K562 (cell line): ENCODE results near the gene HACL1. TPM values are rescaled to one million over a fixed set of nuclear protein-coding genes. Genes with fewer than 3 reads are reported as not detected.

Experiments
- ATAC-seq: fragments of 200-7000 bp; cut with Tn5 transposase; 3 replicates; pipeline ENCODE4 v1.9.1; 2020; ENCODE audit warnings: moderate library complexity
- BruUV-seq: library from RNA; stranded (reverse); fragments of 400-500 nt; replicated peaks from 2 replicates; lab custom pipeline; 2021; lab: Mats Ljungman, UMichigan
- CTCF ChIA-PET: fragments of 300-600 bp; formaldehyde crosslinking; extraction: SDS; loops from one replicate; lab custom pipeline; 2021; ENCODE audit warnings: low intra/inter-chr PET ratio; lab: Yijun Ruan, JAX
- POLR2A ChIA-PET: fragments of 300-600, 350-650 bp; sonication (Branson Sonifier 250); formaldehyde crosslinking; extraction: SDS; loops from one replicate; lab custom pipeline; 2021; ENCODE audit warnings: antibody characterized with exemption, inconsistent platforms; lab: Yijun Ruan, JAX
- DNase-seq, 4 experiments: peaks; one replicate each; pipeline versions ENCODE4 v3.0.0 to v3.0.0-alpha.2; 2011 to 2018; ENCODE audit warnings: low spot score in 3 of 4, mixed read lengths in 3 of 4; ENCODE audit errors: extremely low read depth in 1 of 4
- FAIRE-seq: peaks from 2 replicates; lab custom pipeline; 2011; peaks lifted over from hg19 to GRCh38; lab: Jason Lieb, UNC
- H2AFZ ChIP-seq: 2 replicates; pipeline ENCODE4 v1.6.0; 2011; ENCODE audit warnings: low read depth, low read length, control low read depth, inconsistent platforms
- H3K27ac ChIP-seq: fragments of 200-600 bp; 3 replicates; pipeline ENCODE4 v1.8.0; 2011; ENCODE audit warnings: low read depth, mild to moderate bottlenecking, control low read depth, inconsistent platforms, low read length, moderate library complexity, mixed read lengths; ENCODE audit errors: extremely low read depth
- H3K27me3 ChIP-seq, 2 experiments: fragments of 300-600 bp in 1 of 2; 2 replicates in 1 of 2; 3 replicates in 1 of 2; pipeline versions ENCODE4 v1.6.0 to v1.8.0; 2011; ENCODE audit warnings: inconsistent platforms in 2 of 2, low read length in 2 of 2, mild to moderate bottlenecking in 1 of 2, mixed read lengths in 1 of 2, moderate library complexity in 1 of 2; ENCODE audit not compliant: control insufficient read depth in 2 of 2, insufficient read depth in 2 of 2
- H3K36me3 ChIP-seq: fragments of 300-600 bp; 3 replicates; pipeline ENCODE4 v1.8.0; 2011; ENCODE audit warnings: mild to moderate bottlenecking, low read length, inconsistent platforms; ENCODE audit not compliant: control insufficient read depth, insufficient read depth
- H3K4me1 ChIP-seq, 2 experiments: fragments of 200-600 bp in 1 of 2; replicated peaks in 1 of 2; 2 replicates in 1 of 2; 3 replicates in 1 of 2; pipeline versions ENCODE4 v1.5.1 to v1.8.0; 2011; ENCODE audit warnings: inconsistent platforms in 2 of 2, low read length in 2 of 2, mild to moderate bottlenecking in 1 of 2, mixed read lengths in 1 of 2, moderate library complexity in 1 of 2; ENCODE audit not compliant: control insufficient read depth in 2 of 2, insufficient read depth in 2 of 2
- H3K4me2 ChIP-seq: 2 replicates; pipeline ENCODE4 v1.6.1; 2011; ENCODE audit warnings: low read length, control low read depth, inconsistent platforms, mixed read lengths; ENCODE audit not compliant: insufficient read depth
- H3K4me3 ChIP-seq: fragments of 200-600 bp; sonication (generic), shearing (Covaris generic); 2 replicates; pipeline ENCODE4 v1.5.1; 2016; ENCODE audit warnings: control low read depth, inconsistent platforms
- H3K79me2 ChIP-seq: fragments of 200-600 bp; 3 replicates; pipeline ENCODE4 v1.8.0; 2011; ENCODE audit warnings: low read length, inconsistent platforms; ENCODE audit not compliant: control insufficient read depth, insufficient read depth
- H3K9ac ChIP-seq, 2 experiments: 2 replicates each; pipeline versions ENCODE4 v1.6.0 to v1.6.1; 2011; ENCODE audit warnings: low read depth in 2 of 2, low read length in 2 of 2, control low read depth in 1 of 2, inconsistent platforms in 1 of 2, mild to moderate bottlenecking in 1 of 2, mixed read lengths in 1 of 2; ENCODE audit not compliant: insufficient read depth in 1 of 2
- H3K9me1 ChIP-seq: one replicate; pipeline ENCODE4 v1.6.0; 2011; ENCODE audit warnings: inconsistent platforms, mild to moderate bottlenecking, low read length, moderate library complexity; ENCODE audit not compliant: control insufficient read depth, insufficient read depth
- H3K9me3 ChIP-seq: replicated peaks from 2 replicates; pipeline ENCODE4 v1.5.1; 2011; ENCODE audit warnings: low read depth, low read length, inconsistent platforms; ENCODE audit not compliant: control insufficient read depth, insufficient read depth
- H4K20me1 ChIP-seq: replicated peaks from 2 replicates; pipeline ENCODE4 v1.6.1; 2011; ENCODE audit warnings: low read length, inconsistent platforms, mixed read lengths; ENCODE audit not compliant: control insufficient read depth, insufficient read depth
- BCL6 ChIP-seq: fragments of 250-450 bp; sonication (Bioruptor Pico); IDR thresholded peaks from 2 replicates; pipeline ENCODE4 v1.4.0; 2020
- CAMTA2 ChIP-seq: fragments of 250-450 bp; sonication (Bioruptor Pico); conservative IDR thresholded peaks from 2 replicates; pipeline ENCODE4 v1.5.1; 2022
- CHD2 ChIP-seq: IDR thresholded peaks from 2 replicates; pipeline ENCODE4 v1.6.1; 2011; ENCODE audit warnings: low read depth, low read length
- CREBBP ChIP-seq: IDR thresholded peaks from one replicate; pipeline ENCODE4 v1.6.1; 2012; ENCODE audit warnings: low read depth, mild to moderate bottlenecking, control low read depth, inconsistent platforms, low read length
- FIP1L1 ChIP-seq: fragments of 200-400 bp; formaldehyde crosslinking; IDR thresholded peaks from 2 replicates; pipeline ENCODE4 v1.6.1; 2018; ENCODE audit warnings: mild to moderate bottlenecking, low read depth, low read length; ENCODE audit not compliant: poor library complexity, severe bottlenecking
- KAT8 ChIP-seq: fragments of 450-650 bp; IDR thresholded peaks from 2 replicates; pipeline ENCODE4 v1.6.1; 2016; ENCODE audit warnings: low read depth, mild to moderate bottlenecking
- SMARCA5 ChIP-seq: fragments of 450-650 bp; IDR thresholded peaks from 2 replicates; pipeline ENCODE4 v1.6.1; 2016
- TAF1 ChIP-seq: IDR thresholded peaks from 2 replicates; pipeline ENCODE4 v1.6.1; 2011; ENCODE audit warnings: mild to moderate bottlenecking, low read length, moderate library complexity; ENCODE audit not compliant: insufficient read depth, control insufficient read depth, severe bottlenecking; ENCODE audit errors: extremely low read depth
- XRCC4 ChIP-seq: IDR thresholded peaks from one replicate; pipeline ENCODE4 v1.6.1; 2011; ENCODE audit not compliant: insufficient read depth, insufficient read length; ENCODE audit errors: extremely low read depth
- ZNF146 ChIP-seq: IDR thresholded peaks from one replicate; pipeline ENCODE4 v1.6.1; 2018; ENCODE audit warnings: missing compliant biosample characterization; ENCODE audit not compliant: unreplicated experiment
- ZNF282 ChIP-seq: sonication (generic); formaldehyde crosslinking; IDR thresholded peaks from 2 replicates; pipeline ENCODE4 v1.8.1; 2023; ENCODE audit warnings: missing genetic modification reagents
- ZNF584 ChIP-seq: fragments of 200-800 bp; sonication (Bioruptor generic); IDR thresholded peaks from 2 replicates; pipeline ENCODE4 v1.6.1; 2016; ENCODE audit warnings: low read depth, mild to moderate bottlenecking, missing genetic modification characterization, missing compliant biosample characterization
- WGBS: fragments of 100-300 bp; shearing (Covaris generic); methylation state at CpG from one replicate; pipeline ENCODE4 v1.1.6; 2016; ENCODE audit warnings: low coverage, mixed read lengths; ENCODE audit not compliant: insufficient coverage; ENCODE audit errors: missing lambda C conversion rate; 5-methylcytosine and 5-hydroxymethylcytosine counted together
- in situ Hi-C: fragments of 300-500 bp; cut with MboI; formaldehyde crosslinking; loops from 4 replicates; pipeline ENCODE4 v1.15.0; 2018; ENCODE audit warnings: inconsistent platforms, mixed read lengths
- intact Hi-C: fragments of 100-400 bp; cut with micrococcal nuclease; formaldehyde crosslinking; loops from 2 replicates; pipeline ENCODE4 v1.14.2; 2022
- polyA plus RNA-seq, 8 experiments: library from polyadenylated mRNA; depleted of rRNA in 4 of 8; stranded (reverse) in 5 of 8; unstranded in 3 of 8; fragments of >200 nt; fragmentation: Nextera tagmentation in 2 of 8; fragmentation: Illumina TruSeq in 1 of 8; extraction: Ambion mirVana in 2 of 8; extraction: Trizol in 1 of 8; gene quantifications; 2 replicates each; pipeline versions ENCODE4 v1.2.1 to v1.2.3, GENCODE V29; 2011 to 2014; ENCODE audit warnings: inconsistent platforms in 1 of 8, missing spikeins in 1 of 8
- total RNA-seq, 7 experiments: library from RNA; depleted of rRNA in 6 of 7; stranded (reverse); fragments of >200 nt in 6 of 7; fragmentation: Illumina TruSeq in 2 of 7; extraction: Trizol in 2 of 7; gene quantifications; 2 replicates each; pipeline versions ENCODE4 v1.2.1 to v1.2.3, GENCODE V29; 2011 to 2021; ENCODE audit warnings: low replicate concordance in 1 of 7
- TF ChIP-seq, protein P1 (sequence below): fragments of 450-650 bp; formaldehyde crosslinking; IDR thresholded peaks from 2 replicates; pipeline ENCODE4 v1.4.0; 2020; ENCODE audit warnings: mild to moderate bottlenecking, moderate library complexity
- TF ChIP-seq, protein P2 (sequence below): fragments of 250-450 bp; sonication (Bioruptor Pico); IDR thresholded peaks from 2 replicates; pipeline ENCODE4 v1.6.1; 2021; ENCODE audit warnings: mild to moderate bottlenecking
- TF ChIP-seq, protein P3 (sequence below): sonication (generic); formaldehyde crosslinking; IDR thresholded peaks from 2 replicates; pipeline ENCODE4 v1.9.0; 2022; ENCODE audit warnings: mild to moderate bottlenecking, missing genetic modification reagents
- TF ChIP-seq, protein P4 (sequence below): sonication (generic); formaldehyde crosslinking; IDR thresholded peaks from 2 replicates; pipeline ENCODE4 v1.5.0; 2020; ENCODE audit warnings: missing genetic modification reagents
- TF ChIP-seq, protein P5 (sequence below): sonication (generic); formaldehyde crosslinking; IDR thresholded peaks from 2 replicates; pipeline ENCODE4 v1.8.1; 2023; ENCODE audit warnings: mild to moderate bottlenecking, missing genetic modification reagents

The HACL1 gene
- total and polyA plus RNA-seq, 9 of the 15 experiments (the other 6 are each of a cell fraction or from before 2014, with no cell fraction given), result 18.9 to 61.5 (median 30.5) TPM

DNA sequence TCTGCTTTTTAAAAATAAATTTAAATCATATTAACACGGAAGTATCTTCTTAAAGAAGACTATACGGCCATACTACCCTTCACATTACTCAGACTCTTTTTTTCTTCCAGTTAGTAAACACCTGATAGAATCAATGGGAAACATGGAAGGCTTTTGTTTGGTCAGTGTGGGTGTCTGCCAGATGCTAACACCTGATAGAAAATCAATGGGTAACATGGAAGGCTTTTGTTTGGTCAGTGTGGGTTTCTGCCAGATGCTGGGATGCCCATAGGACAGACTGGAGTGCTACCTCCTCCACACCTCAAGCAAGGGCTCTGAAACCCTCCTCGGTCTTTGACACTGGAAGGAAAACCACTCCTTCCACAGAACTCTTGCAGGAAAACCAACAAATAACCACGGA lies 29.2 kb downstream of the HACL1 start:
- ChIA-PET CTCF (no interaction called here), POLR2A (interaction anchor here (1.0 kb wide), 1 partner anchor 29 kb away, joined by 3 read pairs; the partner anchor contains the start of genes BTD and HACL1)
- Histone ChIP-seq H3K9me1 (no peaks in the 10 kb centered on the region), H2AFZ (no peak overlapping the region), H4K20me1 (no peaks in the 10 kb centered on the region), H3K36me3 (peaks cover 30% of the 10 kb centered on the region), H3K9ac (no peak overlapping the region), H3K79me2 (no peaks in the 10 kb centered on the region), H3K4me2 (no peak overlapping the region), H3K27me3 (no peaks in the 10 kb centered on the region), H3K27ac (no peak overlapping the region), H3K4me3 (no peak overlapping the region), H3K4me1 (no peaks in the 10 kb centered on the region), H3K9me3 (no peaks in the 10 kb centered on the region)
- no TSS peak for BruUV-seq
- 43% methylated on average over 4 of the region's 4 CpGs for WGBS
- DNase-seq (no peak), ATAC-seq (no peak), FAIRE-seq (no peak)
- in situ Hi-C loops (no loop called here), intact Hi-C loops (no loop called here)
- TF ChIP-seq ZNF584 (CRISPR knock-in tag) (no peak), CAMTA2 (CRISPR knock-in tag) (no peak), BCL6 (CRISPR knock-in tag) (no peak), ZNF282 (no peak), TAF1 (no peak), SMARCA5 (no peak), ZNF146 (CRISPR knock-in tag) (no peak), FIP1L1 (no peak), XRCC4 (no peak), KAT8 (no peak), CREBBP (no peak), CHD2 (no peak)
- TF ChIP-seq, protein P1, sequence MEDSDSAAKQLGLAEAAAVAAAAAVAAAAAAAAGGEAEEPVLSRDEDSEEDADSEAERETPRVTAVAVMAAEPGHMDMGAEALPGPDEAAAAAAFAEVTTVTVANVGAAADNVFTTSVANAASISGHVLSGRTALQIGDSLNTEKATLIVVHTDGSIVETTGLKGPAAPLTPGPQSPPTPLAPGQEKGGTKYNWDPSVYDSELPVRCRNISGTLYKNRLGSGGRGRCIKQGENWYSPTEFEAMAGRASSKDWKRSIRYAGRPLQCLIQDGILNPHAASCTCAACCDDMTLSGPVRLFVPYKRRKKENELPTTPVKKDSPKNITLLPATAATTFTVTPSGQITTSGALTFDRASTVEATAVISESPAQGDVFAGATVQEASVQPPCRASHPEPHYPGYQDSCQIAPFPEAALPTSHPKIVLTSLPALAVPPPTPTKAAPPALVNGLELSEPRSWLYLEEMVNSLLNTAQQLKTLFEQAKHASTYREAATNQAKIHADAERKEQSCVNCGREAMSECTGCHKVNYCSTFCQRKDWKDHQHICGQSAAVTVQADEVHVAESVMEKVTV, result no peak
- TF ChIP-seq, protein P2, sequence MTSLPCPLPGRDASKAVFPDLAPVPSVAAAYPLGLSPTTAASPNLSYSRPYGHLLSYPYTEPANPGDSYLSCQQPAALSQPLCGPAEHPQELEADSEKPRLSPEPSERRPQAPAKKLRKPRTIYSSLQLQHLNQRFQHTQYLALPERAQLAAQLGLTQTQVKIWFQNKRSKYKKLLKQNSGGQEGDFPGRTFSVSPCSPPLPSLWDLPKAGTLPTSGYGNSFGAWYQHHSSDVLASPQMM (CRISPR knock-in tag), result no peak
- TF ChIP-seq, protein P3, sequence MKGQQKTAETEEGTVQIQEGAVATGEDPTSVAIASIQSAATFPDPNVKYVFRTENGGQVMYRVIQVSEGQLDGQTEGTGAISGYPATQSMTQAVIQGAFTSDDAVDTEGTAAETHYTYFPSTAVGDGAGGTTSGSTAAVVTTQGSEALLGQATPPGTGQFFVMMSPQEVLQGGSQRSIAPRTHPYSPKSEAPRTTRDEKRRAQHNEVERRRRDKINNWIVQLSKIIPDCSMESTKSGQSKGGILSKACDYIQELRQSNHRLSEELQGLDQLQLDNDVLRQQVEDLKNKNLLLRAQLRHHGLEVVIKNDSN, result no peak
- TF ChIP-seq, protein P4, sequence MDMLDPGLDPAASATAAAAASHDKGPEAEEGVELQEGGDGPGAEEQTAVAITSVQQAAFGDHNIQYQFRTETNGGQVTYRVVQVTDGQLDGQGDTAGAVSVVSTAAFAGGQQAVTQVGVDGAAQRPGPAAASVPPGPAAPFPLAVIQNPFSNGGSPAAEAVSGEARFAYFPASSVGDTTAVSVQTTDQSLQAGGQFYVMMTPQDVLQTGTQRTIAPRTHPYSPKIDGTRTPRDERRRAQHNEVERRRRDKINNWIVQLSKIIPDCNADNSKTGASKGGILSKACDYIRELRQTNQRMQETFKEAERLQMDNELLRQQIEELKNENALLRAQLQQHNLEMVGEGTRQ (CRISPR knock-in tag), result no peak
- TF ChIP-seq, protein P5, sequence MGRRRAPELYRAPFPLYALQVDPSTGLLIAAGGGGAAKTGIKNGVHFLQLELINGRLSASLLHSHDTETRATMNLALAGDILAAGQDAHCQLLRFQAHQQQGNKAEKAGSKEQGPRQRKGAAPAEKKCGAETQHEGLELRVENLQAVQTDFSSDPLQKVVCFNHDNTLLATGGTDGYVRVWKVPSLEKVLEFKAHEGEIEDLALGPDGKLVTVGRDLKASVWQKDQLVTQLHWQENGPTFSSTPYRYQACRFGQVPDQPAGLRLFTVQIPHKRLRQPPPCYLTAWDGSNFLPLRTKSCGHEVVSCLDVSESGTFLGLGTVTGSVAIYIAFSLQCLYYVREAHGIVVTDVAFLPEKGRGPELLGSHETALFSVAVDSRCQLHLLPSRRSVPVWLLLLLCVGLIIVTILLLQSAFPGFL (CRISPR knock-in tag), result no peak
